Neural crest cell (in vitro differentiated cells): ENCODE results near the gene BCAP29. TPM values are rescaled to one million over a fixed set of nuclear protein-coding genes. Genes with fewer than 3 reads are reported as not detected.

Experiments used
- DNase-seq: peaks from one replicate; pipeline ENCODE4 v3.0.0; 2021; ENCODE audit warnings: low read depth, mixed read lengths, low spot score
- H3K27ac Mint-ChIP-seq: one replicate; pipeline ENCODE4 v1.8.0; 2021; ENCODE audit warnings: mild to moderate bottlenecking, mixed read lengths; ENCODE audit not compliant: unreplicated experiment
- H3K27me3 Mint-ChIP-seq: 2 replicates; pipeline ENCODE4 v1.8.0; 2021; ENCODE audit warnings: low read depth, mild to moderate bottlenecking, mixed read lengths
- H3K36me3 Mint-ChIP-seq: 2 replicates; pipeline ENCODE4 v1.8.0; 2021; ENCODE audit warnings: low read depth, mild to moderate bottlenecking, mixed read lengths
- H3K4me1 Mint-ChIP-seq: 2 replicates; pipeline ENCODE4 v1.8.0; 2021; ENCODE audit warnings: mixed read lengths
- H3K4me3 Mint-ChIP-seq: one replicate; pipeline ENCODE4 v1.8.0; 2021; ENCODE audit warnings: mild to moderate bottlenecking, mixed read lengths
- H3K9me3 Mint-ChIP-seq: 2 replicates; pipeline ENCODE4 v1.8.0; 2021; ENCODE audit warnings: mixed read lengths
- CTCF ChIP-seq: fragments of 200-600 bp; sonication (generic); conservative IDR thresholded peaks from 2 replicates; pipeline ENCODE4 v1.5.0; 2021; ENCODE audit warnings: antibody characterized with exemption, mild to moderate bottlenecking
- total RNA-seq: library from RNA; stranded (reverse); gene quantifications from 2 replicates; pipeline ENCODE4 v1.2.1, GENCODE V29; 2021

BCAP29 gene
- total RNA-seq, 1 donor from 2014 or later = 34.2 TPM

DNA sequence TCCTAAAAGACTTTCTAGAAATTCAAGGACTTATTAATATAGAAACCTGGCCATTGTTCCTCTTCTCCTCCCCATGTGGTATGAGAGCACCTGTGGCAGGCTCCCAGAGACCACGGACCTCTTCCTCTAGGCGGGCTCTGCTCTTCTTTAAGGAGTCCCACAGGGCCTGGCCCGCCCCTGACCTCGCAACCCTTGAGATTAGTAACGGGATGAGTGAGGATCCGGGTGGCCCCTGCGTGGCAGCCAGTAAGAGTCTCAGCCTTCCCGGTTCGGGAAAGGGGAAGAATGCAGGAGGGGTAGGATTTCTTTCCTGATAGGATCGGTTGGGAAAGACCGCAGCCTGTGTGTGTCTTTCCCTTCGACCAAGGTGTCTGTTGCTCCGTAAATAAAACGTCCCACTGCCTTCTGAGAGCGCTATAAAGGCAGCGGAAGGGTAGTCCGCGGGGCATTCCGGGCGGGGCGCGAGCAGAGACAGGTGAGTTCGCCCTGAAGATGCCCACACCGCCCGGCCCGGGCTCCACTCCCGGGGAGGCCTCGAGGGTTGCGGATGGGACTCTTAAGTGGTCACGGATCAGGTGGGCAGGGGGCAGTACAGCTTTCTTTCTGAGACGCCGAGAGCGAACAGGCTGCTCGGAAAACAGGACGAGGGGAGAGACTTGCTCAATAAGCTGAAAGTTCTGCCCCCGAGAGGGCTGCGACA is 80.5 kb downstream of the BCAP29 start, which contains the start of gene SLC26A4:
TSS of gene SLC26A4 (plus strand) at position 448 of the 700 bp plus-strand sequence. CDS start 814 bp downstream, outside the sequence.
- H3K9me3 Mint-ChIP-seq = no peaks in the 10 kb centered on the region
- peak within 1 kb of the TSS; percentile 87 for H3K4me3 Mint-ChIP-seq
- TF ChIP-seq CTCF = no peak
- no peak for DNase-seq
- no peaks in the 10 kb centered on the region for H3K36me3 Mint-ChIP-seq
- H3K4me1 Mint-ChIP-seq = peaks cover 11% of the 10 kb centered on the region
- no peak within 1 kb of the TSS for H3K27ac Mint-ChIP-seq
- peaks cover 88% of the 10 kb centered on the region for H3K27me3 Mint-ChIP-seq

GRCh38 chr7:107661081-107661864 is 81.2 kb downstream of the BCAP29 start:
- peaks cover 82% of the 10 kb centered on the region for H3K27me3 Mint-ChIP-seq
- DNase-seq = peak; percentile 43
- peak overlapping the region; percentile 87 for H3K4me3 Mint-ChIP-seq
- H3K36me3 Mint-ChIP-seq = no peaks in the 10 kb centered on the region
- no peaks in the 10 kb centered on the region for H3K9me3 Mint-ChIP-seq
- H3K27ac Mint-ChIP-seq = no peak overlapping the region
- H3K4me1 Mint-ChIP-seq = peaks cover 11% of the 10 kb centered on the region
- TF ChIP-seq CTCF = peak; percentile 34

DNA sequence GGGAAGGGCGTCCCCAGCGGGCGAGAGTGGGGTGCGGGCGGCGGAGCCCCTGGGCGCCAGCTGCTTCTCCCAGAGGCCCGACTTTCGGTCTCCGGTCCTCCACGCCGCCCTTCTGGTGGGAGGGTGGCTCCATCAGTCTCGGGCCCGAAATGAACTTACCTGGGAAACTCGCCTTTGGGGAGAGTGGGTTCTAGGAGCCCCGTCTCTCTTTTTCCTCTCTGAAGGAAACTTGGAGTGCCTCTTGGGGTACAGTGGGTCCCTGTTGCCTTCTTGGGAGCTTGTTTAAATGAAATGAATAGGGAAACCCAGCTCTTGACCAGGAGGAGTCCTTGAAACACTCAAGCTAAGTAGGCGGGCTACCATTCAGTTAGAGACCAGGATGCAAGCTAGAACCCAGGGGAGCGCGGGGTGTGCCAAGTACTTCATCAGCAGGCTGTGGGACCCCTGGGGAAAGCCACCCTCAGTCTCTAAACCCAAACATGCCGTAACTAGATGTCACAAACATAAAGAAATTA is 81.9 kb downstream of the BCAP29 start:
- no peak for TF ChIP-seq CTCF
- Mint-ChIP-seq H3K9me3 (no peaks in the 10 kb centered on the region), H3K27ac (no peak overlapping the region), H3K4me1 (peaks cover 11% of the 10 kb centered on the region), H3K4me3 (peak overlapping the region; percentile 78), H3K27me3 (peaks cover 80% of the 10 kb centered on the region), H3K36me3 (no peaks in the 10 kb centered on the region)
- no peak for DNase-seq

- H3K27me3 Mint-ChIP-seq = peaks cover 70% of the 10 kb centered on the region
- H3K27ac Mint-ChIP-seq = no peak overlapping the region
- H3K9me3 Mint-ChIP-seq = no peaks in the 10 kb centered on the region
- peaks cover 11% of the 10 kb centered on the region for H3K4me1 Mint-ChIP-seq
- no peaks in the 10 kb centered on the region for H3K36me3 Mint-ChIP-seq
- no peak for DNase-seq
- TF ChIP-seq CTCF = no peak
- H3K4me3 Mint-ChIP-seq = no peak overlapping the region
Observed at GRCh38 chr7:107663196-107663595, 83.2 kb downstream of the BCAP29 start.

GRCh38 chr7:107666790-107667189 is 86.7 kb downstream of the BCAP29 start:
- no peaks in the 10 kb centered on the region for H3K36me3 Mint-ChIP-seq
- H3K9me3 Mint-ChIP-seq = no peaks in the 10 kb centered on the region
- no peak overlapping the region for H3K27ac Mint-ChIP-seq
- TF ChIP-seq CTCF = no peak
- DNase-seq = no peak
- no peak overlapping the region for H3K4me3 Mint-ChIP-seq
- H3K27me3 Mint-ChIP-seq = peaks cover 43% of the 10 kb centered on the region
- no peaks in the 10 kb centered on the region for H3K4me1 Mint-ChIP-seq
